Dedifferentiated amniotic fluid mesenchymal stem cell (primary cell): ENCODE measurements around the gene GALNT10.

ENCODE experiments used
- DNase-seq: peaks from one replicate; pipeline ENCODE4 v3.0.0-alpha.2; 2016; ENCODE audit errors: extremely low spot score

GALNT10 gene

GRCh38 chr5:154236536-154237375, 46.2 kb downstream of the GALNT10 start:
- no peak for DNase-seq

- no peak for DNase-seq
These were observed 46.8 kb downstream of the GALNT10 start for GRCh38 chr5:154237376-154237743.

DNA sequence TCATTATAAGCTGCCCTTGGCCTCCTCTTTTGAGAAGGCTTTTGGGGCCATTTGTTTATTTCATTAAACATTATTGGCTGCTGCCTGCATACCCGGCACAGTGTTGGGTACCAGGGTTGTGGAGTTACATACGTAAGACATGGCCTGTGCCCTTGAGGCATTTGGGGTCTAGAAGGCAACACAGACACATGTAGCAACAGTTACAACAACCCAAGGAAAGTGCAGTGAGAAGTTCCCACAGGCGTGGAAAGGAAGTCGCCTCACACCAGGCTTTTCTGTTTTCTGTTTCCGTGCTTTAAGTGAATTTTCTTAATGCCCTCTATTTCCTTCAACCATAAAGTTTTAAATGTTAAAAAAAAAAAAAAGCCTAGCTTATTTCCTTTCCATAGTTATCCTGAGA, 47.4 kb downstream of the GALNT10 start:
- DNase-seq, result no peak

GRCh38 chr5:154238776-154239481, 48.4 kb downstream of the GALNT10 start:
- no peak for DNase-seq

DNA sequence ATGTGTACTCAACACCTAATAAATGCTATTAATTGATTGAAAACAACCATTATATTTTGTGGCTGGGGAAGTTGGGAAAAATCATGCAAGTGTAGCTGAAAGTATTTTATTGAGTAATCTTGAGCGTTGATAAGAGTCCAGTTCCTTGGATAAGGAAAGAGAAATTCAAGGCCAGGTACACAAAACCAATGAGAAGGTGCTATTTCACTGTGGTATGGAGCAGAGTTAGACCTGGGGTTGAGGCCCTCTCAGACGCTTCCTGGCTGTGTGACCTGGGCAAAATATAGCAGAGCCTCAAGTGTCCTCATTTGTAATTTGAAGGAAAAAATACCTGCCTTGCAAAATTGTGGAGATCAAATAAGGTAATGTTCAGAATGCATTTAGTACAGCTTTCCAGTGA, 50.1 kb downstream of the GALNT10 start:
- no peak for DNase-seq

DNA sequence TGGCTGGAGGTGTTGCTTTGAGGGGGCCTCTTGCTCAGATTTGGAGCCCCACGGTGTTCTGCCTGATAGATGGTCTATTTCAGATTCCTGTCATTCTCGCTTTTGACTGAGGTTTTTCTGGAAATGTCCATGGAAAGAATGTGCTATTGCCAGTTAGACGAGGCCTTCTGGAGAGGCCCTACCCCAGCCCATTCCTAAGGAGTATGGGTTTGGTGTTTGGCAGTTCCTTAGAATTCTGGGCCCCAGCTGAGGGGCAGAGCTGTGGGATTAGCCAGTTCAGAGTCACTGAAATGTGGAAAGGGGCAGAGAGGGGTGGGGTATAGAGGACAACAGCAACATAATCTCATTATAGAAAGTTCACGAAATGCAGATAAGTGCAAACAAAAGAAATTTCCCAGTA, 50.5 kb downstream of the GALNT10 start:
- DNase-seq, result no peak

DNA sequence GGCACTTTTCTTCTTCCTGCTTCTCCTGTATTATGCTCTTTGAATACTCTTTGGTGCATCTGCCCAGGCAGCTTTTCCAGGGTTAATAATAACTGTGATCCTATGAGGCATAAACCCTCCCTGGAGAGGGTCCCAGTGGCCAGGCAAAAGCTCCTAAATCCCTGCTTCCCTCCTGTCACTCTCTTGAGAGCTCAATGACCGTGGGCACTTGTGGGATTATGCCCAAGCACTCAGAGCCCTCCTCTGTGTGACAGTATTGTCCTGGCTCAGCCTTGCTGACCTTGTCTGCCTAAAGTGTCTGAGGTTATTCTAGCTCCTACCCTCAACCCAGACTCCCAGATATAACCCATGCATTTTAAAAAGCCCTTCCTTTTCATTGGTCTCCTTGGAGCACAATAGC, 51.9 kb downstream of the GALNT10 start:
- DNase-seq, result no peak

- no peak for DNase-seq
These were observed 52.4 kb downstream of the GALNT10 start for GRCh38 chr5:154242964-154243376.

- no peak for DNase-seq
These were observed 53.2 kb downstream of the GALNT10 start for GRCh38 chr5:154243736-154244135.

DNA sequence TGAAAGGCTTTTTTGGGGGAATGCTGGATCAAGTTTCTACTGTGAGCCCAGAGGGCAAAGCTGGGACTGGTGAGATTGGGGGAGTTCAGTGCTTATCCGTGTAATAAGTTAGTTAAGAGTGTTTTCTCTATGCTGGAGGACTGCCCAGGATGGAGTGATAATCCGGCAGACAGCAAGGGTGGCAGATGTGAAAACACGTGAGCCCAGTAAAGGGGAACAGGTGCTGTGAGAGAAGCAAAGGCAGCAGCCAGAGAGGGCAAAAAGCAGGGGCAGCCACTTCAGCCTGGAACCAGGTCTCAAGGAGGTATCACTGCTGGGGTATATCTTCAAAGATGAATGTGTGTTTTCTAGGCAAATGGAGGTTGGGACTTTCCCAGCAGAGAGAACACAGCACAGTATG, 53.9 kb downstream of the GALNT10 start:
- DNase-seq, result no peak

DNA sequence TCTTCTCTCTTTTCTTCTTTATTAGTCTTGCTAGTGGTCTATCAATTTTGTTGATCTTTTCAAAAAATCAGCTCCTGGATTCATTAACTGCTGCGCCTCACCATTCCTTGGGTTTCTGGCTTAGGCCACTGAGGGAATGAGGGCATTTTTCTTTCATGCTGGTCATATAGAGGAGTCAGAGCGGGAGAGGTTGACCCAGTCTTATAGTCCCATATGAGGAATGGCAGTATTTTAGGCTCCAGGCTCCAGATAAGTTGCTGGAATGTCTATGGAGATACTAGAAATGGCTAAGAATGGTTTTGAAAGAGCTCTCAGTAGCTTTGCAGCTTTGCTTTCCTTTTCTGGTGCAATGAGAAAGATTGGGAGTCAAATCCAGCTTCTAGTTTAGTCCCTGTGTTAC, 58.2 kb downstream of the GALNT10 start:
- DNase-seq, result no peak

DNA sequence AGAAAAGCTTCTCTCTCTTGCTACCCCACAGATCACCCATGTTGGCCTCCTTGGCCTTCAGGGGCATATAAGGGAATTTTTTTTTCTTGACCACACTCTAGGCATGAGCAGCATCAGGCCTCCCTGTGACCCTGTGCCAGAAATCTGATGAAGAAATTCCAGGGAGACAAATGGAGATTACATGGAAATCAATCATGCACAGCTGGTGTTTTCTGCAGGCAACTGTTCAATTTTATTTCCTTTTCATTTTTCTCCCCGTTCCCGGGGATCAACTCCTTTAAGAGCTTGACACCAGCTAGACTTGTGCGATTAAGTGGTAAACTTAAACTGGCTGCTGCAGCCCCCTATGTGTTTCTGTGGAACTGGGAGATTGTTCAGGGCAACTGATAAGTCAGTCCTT, 59.3 kb downstream of the GALNT10 start:
- DNase-seq, result no peak

GRCh38 chr5:154251529-154251928, 61.0 kb downstream of the GALNT10 start:
- no peak for DNase-seq

DNA sequence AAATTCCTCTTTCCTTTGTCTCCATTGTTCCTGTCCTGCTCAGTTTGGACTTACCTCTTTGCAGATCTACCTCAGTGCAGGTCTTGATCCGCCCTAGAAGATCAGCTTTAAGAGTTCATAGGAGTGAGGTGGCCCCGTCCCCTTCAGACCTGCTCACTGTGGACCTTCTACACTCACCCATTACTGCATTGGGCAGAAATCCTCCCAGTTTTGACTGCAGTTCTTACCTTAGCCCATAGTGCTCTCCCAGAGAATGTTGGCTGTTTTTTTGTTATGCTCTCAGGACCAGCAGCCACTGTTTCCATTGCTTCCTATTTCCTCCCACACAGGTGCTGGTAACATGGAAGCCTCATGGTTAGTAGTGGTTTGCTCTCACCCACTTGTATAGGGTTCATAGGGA, 63.3 kb downstream of the GALNT10 start:
- no peak for DNase-seq

- DNase-seq, result no peak
These were observed 64.4 kb downstream of the GALNT10 start for GRCh38 chr5:154254896-154255295.

DNA sequence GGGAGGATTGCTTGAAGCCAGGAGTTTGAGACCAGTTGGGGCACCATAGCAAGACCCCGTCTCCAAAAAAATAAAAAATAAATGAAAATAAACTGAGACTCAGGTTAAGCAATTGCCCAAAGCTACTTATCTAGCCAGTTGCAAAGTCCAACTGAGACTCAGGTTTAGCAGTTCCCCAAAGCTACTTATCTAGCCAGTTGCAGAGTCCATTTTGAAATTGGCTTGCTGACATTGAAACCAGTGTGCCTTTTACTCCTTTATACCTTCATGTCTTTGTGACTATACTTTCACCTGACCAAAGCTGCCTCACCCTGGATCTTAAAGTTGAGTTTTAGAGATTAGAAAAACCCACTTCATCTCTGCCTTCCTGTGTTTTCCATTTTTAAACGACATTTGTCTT, 66.5 kb downstream of the GALNT10 start:
- no peak for DNase-seq

DNA sequence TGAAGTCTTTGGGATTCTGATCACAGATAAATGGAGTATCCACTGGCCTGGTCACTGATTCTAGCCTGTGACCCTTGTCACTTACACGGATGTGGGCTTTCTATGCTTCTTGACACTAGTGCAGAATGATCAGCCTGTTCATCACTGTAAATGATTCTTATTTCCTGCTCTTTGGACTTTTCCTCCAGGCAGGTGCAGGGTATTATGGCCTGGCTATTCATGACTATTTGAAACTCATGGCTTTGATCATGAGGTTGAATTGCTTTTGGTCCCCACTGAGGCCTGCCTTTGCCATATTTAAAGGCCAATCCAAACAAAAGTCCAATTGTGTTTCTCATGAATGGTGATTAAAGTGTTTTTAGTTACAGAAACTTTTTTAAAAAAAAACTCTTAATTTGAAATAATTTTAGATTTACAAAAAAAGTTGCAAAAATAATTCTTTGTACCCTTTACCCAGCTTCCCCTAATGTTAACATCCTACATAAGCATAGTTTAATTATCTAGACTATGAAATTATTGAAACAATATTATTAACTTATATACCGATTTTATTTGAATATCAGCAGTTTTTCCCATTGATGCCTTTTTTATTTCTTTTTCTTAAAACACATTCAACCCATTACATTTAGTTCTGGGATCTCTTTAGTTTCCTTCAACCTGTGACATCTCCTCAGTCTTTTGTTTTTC, 68.1 kb downstream of the GALNT10 start:
- no peak for DNase-seq

DNA sequence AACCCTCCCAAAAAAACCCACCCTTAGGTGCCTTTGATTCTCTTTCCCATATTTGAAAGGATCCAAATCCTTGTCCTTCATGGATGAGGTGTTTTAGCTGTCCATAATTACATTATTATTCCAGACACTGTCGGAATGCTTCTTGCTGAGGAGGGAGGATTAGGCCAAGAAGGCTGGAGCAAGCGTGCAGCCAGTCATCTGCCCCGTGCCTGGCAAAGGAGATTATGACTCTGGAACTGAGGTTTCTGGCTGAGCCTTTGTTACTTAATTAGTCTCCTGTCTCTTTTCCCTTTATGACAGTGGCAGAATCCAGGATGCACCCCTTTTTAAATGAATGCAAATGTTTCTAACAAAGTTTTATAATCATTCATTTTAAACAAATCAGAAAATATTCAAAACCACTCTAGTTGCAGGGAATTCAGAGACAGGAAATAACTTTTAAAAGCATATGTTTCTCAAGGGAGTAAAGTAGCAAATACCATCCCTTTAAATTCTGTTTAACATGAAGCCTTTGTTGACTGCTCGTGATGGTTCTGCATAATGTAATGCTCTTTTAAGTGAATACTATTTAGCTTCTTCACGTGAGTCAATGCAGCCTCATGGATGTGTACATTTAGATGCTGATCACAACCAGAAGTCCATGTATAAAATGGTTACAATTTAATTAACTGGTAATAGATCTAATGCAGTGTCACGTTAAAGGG, 69.8 kb downstream of the GALNT10 start:
- no peak for DNase-seq

DNA sequence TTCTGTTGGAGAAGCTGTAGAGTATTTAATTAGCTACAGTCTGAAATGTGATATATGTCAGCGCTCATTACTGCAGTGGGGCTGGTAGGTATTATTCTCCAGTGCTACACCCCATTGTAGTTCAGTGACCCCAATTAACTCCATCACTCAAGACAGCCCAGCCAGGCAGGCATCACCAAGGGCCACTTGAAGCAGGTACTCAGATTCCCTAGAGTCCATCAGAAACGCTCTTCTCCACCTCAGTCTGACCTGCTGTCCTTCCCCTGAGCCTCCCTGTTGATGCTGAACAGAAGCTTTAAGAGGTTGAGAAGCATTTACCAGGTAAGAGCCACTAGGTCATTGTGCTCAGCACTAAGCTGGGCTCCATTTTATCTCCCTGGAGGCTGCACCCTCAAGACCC, 71.8 kb downstream of the GALNT10 start:
- DNase-seq, result no peak

GRCh38 chr5:154264549-154265196, 74.1 kb downstream of the GALNT10 start:
- DNase-seq, result no peak

DNA sequence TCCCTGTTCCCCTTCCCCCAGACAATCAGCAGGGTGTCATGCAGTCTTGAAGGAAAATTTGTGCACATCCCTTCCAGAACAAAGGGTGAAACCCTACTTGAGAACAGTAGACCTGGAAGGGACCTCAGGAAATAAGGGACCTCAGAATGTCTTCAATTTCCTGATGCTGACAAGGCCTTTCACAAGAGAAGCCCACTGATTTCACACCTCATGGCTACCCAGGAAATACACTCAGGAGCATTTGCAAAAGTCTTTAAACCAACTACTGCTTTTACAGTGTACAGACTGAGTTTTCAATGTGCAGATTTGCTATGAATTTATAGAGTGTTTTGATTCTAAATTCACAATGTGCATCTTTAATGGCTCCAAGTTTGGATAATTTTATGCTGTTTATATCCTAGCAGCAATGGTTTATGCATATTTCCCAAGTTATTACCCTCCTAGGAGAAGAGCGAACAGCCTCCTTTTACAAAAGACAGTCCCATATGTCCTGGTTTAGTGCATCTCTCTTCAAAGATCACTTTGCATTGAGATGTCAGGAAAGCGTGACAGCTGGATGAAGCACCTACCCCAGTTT, 74.8 kb downstream of the GALNT10 start:
- DNase-seq, result no peak
